PFSK-1 (cell line): ENCODE results near the gene EI24. TPM values are rescaled to one million over a fixed set of nuclear protein-coding genes. Genes with fewer than 3 reads are reported as not detected.
A peak's percentile ranks its signal among the peaks of the same experiment; 100 is the strongest.

ENCODE experiments used
- FOXP2 ChIP-seq: optimal IDR thresholded peaks from 2 replicates; pipeline ENCODE3; 2011; ENCODE audit warnings: borderline replicate concordance, control low read depth, inconsistent platforms; ENCODE audit not compliant: insufficient read depth; ENCODE audit errors: extremely low read length, extremely low read depth
- POLR2AphosphoS5 ChIP-seq: IDR thresholded peaks from 2 replicates; pipeline ENCODE4 v1.6.1; 2012; ENCODE audit warnings: low read depth, mild to moderate bottlenecking, control low read depth, low read length, moderate library complexity
- REST ChIP-seq, 2 experiments: IDR thresholded peaks; 2 replicates each; pipeline versions ENCODE4 v1.6.1 to v1.8.0; 2011 to 2012; ENCODE audit warnings: low read depth in 2 of 2, low read length in 2 of 2, control low read depth in 1 of 2, inconsistent platforms in 1 of 2, mild to moderate bottlenecking in 1 of 2, moderate library complexity in 1 of 2; ENCODE audit not compliant: insufficient read depth in 1 of 2
- SIN3A ChIP-seq: IDR thresholded peaks from 2 replicates; pipeline ENCODE4 v1.6.1; 2012; ENCODE audit warnings: mild to moderate bottlenecking, low read length, moderate library complexity, borderline replicate concordance; ENCODE audit not compliant: insufficient read depth
- TAF1 ChIP-seq: IDR thresholded peaks from 2 replicates; pipeline ENCODE4 v1.6.1; 2012; ENCODE audit warnings: low read length, control low read depth, borderline replicate concordance; ENCODE audit not compliant: insufficient read depth
- polyA plus RNA-seq: library from polyadenylated mRNA; unstranded; fragments of >200 nt; gene quantifications from one replicate; pipeline ENCODE4 v1.2.1, GENCODE V29; 2012; ENCODE audit warnings: low read depth, missing spikeins; ENCODE audit not compliant: insufficient read length

Gene EI24
- polyA plus RNA-seq = 44.3 TPM

DNA sequence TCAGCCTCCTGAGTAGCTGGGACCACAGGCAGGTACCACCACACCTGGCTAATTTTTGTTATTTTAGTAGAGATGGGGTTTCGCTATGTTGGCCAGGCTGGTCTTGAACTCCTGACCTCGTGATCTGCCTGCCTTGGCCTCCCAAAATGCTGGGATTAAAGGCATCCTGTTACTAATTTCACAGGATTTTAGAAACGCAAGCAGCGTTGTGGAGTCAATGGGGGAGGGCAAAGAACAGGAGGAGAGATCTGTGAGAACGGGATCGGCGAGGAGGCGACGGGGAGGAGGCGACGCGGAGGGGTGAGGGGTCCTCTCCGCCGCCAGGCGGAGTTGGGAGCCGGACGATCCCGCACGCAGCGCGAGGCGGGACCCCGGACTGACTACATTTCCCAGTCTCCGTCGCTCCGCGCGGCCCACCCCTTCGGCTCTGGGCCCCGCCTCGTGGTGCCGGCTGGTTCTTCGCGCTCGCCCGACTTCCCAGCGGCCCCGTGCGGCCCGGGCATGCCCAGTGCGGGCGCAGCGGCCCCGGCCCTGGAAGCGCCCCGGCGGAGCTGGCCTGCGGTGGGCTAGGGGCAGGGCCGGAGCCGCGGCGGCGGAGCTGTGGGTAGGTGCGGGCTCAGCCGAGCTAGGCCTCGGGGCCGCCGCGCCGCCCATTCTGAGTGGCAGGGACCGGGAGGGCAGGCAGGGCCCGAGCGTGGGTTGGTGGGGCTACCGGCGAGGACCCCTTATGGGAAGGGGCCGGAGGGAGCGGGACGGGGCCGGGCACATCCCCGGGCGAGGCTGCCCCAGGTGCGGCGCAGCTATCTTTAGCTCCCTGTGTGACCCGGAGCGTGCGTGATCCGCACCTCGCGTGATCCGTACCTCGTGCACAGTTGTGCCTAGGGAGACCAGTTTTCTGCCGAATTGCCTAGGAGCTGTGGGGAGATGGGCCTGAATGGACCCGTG lies at the start of gene EI24:
Gene EI24, plus strand, starts transcription at position 508 of the 945 bp plus-strand sequence. CDS start 3,051 bp downstream, outside the sequence.
- TF ChIP-seq FOXP2 (peak; percentile 88), TAF1 (no peak), POLR2AphosphoS5 (peak; percentile 90), REST (IDR thresholded peaks at IDR 0.05; ENCODE audit: insufficient read depth in 1 of 2, low read depth in 2 of 2, low read length in 2 of 2) (no peak), SIN3A (no peak)

DNA sequence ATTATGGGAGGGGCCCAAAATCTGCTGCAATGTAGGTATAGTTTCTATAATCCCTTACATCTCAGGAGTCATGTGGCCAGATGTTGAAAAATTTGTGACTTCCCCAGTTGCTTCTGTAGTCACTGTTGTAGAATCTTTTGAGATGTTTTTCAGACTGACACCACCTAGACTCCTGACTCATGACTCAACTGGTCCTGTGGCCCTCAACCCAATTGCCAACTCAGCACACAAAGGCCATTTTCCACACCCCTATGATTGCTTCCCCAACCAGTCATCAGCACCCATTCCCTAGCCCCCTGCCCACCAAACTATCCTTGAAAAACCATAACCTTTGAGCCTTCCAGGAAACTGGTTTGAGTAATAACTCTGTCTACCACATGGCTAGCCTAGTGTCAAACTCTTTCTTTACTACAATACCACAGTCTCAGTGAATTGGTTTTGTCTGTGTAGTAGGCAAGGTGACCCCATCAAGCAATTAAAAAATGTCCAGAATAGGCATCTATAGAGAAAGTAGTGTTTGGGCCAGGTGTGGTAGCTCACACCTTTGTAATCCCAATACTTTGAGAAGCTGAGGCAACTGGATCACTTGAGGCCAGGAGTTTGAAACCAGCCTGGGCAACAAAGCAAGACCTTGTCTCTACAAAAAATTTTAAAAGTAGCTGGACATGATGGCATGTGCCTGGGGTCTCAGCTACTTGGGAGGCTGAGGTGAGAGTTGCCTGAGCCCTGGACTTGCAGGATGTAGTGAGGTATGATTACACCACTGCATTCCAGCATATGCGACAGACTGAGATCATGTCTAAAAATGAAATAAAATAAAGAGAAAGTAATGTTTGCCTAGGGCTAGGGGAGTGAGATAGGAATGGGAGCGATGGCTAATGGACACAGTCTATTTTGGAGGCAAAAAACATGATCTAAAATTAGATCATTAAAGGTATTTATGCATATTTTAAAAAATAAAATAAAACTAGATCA lies 49.1 kb upstream of the EI24 start:
- TF ChIP-seq POLR2AphosphoS5 = no peak
- TF ChIP-seq TAF1 = no peak
- no peak for TF ChIP-seq FOXP2
- TF ChIP-seq SIN3A = no peak
- no peak for TF ChIP-seq REST (IDR thresholded peaks at IDR 0.05; ENCODE audit: insufficient read depth in 1 of 2, low read depth in 2 of 2, low read length in 2 of 2)

GRCh38 chr11:125525303-125525702 lies 44.0 kb upstream of the EI24 start:
- TF ChIP-seq POLR2AphosphoS5 (no peak), TAF1 (no peak), FOXP2 (no peak), SIN3A (no peak), REST (IDR thresholded peaks at IDR 0.05; ENCODE audit: insufficient read depth in 1 of 2, low read depth in 2 of 2, low read length in 2 of 2) (no peak)

GRCh38 chr11:125532668-125533067 lies 36.6 kb upstream of the EI24 start:
- TF ChIP-seq POLR2AphosphoS5 (no peak), TAF1 (no peak), FOXP2 (no peak), REST (IDR thresholded peaks at IDR 0.05; ENCODE audit: insufficient read depth in 1 of 2, low read depth in 2 of 2, low read length in 2 of 2) (no peak), SIN3A (no peak)
